Peyer's patch (tissue), 4 donors: ENCODE data around the gene RABEP1.

ENCODE experiments used
- CTCF ChIP-seq, 6 experiments: fragments of 450-650 bp in 4 of 6; fragments of 200-600 bp in 2 of 6; sonication (generic) in 1 of 6; IDR thresholded peaks; one replicate each; pipeline ENCODE4 v1.5.1; 2017 to 2019; ENCODE audit warnings: antibody characterized with exemption in 6 of 6, mild to moderate bottlenecking in 3 of 6, moderate library complexity in 1 of 6
- POLR2A ChIP-seq, 2 donors: fragments of 450-650 bp; IDR thresholded peaks; one replicate each; pipeline ENCODE4 v1.5.1; 2017; ENCODE audit warnings: antibody characterized with exemption in 2 of 2, mild to moderate bottlenecking in 2 of 2, moderate library complexity in 2 of 2

DNA sequence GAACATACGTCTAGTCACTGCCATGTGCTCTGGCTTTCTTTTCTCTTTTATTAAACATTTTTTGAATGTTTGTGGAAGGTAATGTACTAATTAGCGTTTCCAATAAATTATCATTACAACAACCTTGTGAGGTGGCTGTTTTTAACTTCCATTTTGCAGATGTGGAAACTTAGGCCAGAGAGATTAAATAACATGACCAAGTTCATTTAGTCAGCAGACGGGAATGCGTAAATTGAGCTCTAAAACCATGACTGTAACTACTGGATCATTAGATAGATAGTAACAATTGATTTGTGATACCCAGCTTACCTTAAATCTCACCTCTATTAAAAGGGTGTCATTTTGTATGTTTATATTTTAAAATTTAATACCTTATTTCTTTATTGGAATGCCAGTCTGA, 49.4 kb downstream of the RABEP1 start:
- TF ChIP-seq CTCF (IDR thresholded peaks at IDR 0.05) (no peak), POLR2A (IDR thresholded peaks at IDR 0.05) (no peak)
